Vagina (tissue), 2 donors: Measurements from ENCODE around the gene CNTN5. TPM values are rescaled to one million over a fixed set of nuclear protein-coding genes. Genes with fewer than 3 reads are reported as not detected.
A peak's percentile ranks its signal among the peaks of the same experiment; 100 is the strongest.

Experiments used
- DNase-seq, 2 donors: peaks; one replicate each; pipeline ENCODE4 v3.0.0-alpha.2; 2017; ENCODE audit errors: extremely low spot score in 2 of 2
- H3K27ac ChIP-seq: fragments of 200-600 bp; sonication (generic); one replicate; pipeline ENCODE4 v1.5.1; 2019
- H3K27me3 ChIP-seq: fragments of 200-600 bp; sonication (generic); one replicate; pipeline ENCODE4 v1.5.1; 2019
- H3K36me3 ChIP-seq, 2 donors: fragments of 200-600 bp; sonication (generic); one replicate each; pipeline ENCODE4 v1.5.1; 2017 to 2019
- H3K4me1 ChIP-seq: fragments of 200-600 bp; sonication (generic); one replicate; pipeline ENCODE4 v1.5.1; 2019
- H3K4me3 ChIP-seq, 2 donors: fragments of 200-600 bp; sonication (generic); 1 replicate in 1 of 2; 2 replicates in 1 of 2; pipeline ENCODE4 v1.5.1; 2016 to 2019
- H3K9me3 ChIP-seq: fragments of 200-600 bp; sonication (generic); one replicate; pipeline ENCODE4 v1.5.1; 2019
- POLR2A ChIP-seq, 2 donors: fragments of 450-650 bp; IDR thresholded peaks; one replicate each; pipeline ENCODE4 v1.6.1; 2017; ENCODE audit warnings: antibody characterized with exemption in 2 of 2, mild to moderate bottlenecking in 2 of 2, moderate library complexity in 2 of 2
- POLR2AphosphoS5 ChIP-seq, 2 donors: sonication (generic); formaldehyde crosslinking; IDR thresholded peaks; one replicate each; pipeline ENCODE4 v1.9.0; 2017; ENCODE audit warnings: antibody characterized with exemption in 2 of 2, mild to moderate bottlenecking in 2 of 2, low read depth in 1 of 2; ENCODE audit not compliant: insufficient read depth in 1 of 2
- intact Hi-C: fragments of 100-400 bp; cut with DNase I; formaldehyde crosslinking; loops from one replicate; pipeline ENCODE4 v1.15.1; 2023
- total RNA-seq: library from RNA; depleted of rRNA; stranded (reverse); fragments of >200 nt; gene quantifications from one replicate; pipeline ENCODE4 v1.2.3, GENCODE V29; 2016
- TF ChIP-seq, protein P1 (sequence below), 3 experiments: fragments of 450-650 bp in 2 of 3; fragments of 200-600 bp in 1 of 3; sonication (generic) in 1 of 3; IDR thresholded peaks; one replicate each; pipeline ENCODE4 v1.5.1; 2017 to 2019; ENCODE audit warnings: antibody characterized with exemption in 3 of 3, mild to moderate bottlenecking in 2 of 3, moderate library complexity in 2 of 3

CNTN5 gene
- total RNA-seq, result 0.25 TPM

DNA sequence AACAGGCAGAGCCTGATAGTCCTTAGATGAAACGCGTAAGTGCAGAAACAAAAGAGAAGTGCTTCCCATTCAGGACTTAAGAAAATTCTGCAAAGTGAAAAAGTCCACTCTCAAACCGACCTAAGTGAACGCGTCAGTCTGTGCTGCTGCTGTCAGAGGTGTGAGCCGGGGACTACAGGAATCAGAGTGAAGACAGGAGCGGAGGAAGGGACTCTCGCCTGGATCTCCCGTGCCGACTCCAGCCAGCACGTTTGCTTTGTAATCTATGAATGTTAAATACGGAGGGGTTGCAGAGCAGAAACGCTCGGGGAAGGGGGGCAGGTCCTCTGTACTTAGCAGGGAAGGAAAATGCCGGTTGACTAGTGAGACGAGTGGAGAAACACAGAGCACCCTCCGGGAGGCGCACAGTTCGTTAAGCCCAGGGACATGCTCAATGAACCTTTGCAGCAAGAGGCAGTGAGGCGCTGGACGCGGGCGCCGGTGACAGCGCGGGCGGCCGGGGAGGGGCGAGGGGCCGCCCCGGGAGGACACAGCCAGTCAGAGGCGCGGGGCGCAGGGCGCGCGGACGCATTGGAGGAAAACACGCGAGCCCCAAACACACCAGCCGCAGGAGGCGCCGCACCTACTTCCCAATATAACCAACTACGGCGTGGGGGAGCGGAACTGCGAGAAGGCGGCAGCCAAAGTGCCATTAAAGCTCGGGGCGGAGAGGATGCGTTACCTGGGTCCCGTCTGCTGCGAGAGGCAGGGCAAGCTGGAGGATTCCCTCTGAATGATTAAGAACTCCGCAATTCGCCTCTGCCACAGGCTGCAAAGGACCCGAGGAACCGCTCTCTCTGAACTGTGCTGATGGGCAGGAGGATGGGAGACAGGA is at the start of gene CNTN5:
CNTN5 (plus strand) TSS at position 598 of the 874 bp plus-strand sequence.
- Histone ChIP-seq H3K9me3 (no peaks in the 10 kb centered on the region), H3K4me3 (peak within 1 kb of the TSS; percentile 27 to 45), H3K36me3 (no peaks in the 10 kb centered on the region), H3K27ac (no peak within 1 kb of the TSS), H3K4me1 (peaks cover 26% of the 10 kb centered on the region), H3K27me3 (no peaks in the 10 kb centered on the region)
- TF ChIP-seq, protein P1, sequence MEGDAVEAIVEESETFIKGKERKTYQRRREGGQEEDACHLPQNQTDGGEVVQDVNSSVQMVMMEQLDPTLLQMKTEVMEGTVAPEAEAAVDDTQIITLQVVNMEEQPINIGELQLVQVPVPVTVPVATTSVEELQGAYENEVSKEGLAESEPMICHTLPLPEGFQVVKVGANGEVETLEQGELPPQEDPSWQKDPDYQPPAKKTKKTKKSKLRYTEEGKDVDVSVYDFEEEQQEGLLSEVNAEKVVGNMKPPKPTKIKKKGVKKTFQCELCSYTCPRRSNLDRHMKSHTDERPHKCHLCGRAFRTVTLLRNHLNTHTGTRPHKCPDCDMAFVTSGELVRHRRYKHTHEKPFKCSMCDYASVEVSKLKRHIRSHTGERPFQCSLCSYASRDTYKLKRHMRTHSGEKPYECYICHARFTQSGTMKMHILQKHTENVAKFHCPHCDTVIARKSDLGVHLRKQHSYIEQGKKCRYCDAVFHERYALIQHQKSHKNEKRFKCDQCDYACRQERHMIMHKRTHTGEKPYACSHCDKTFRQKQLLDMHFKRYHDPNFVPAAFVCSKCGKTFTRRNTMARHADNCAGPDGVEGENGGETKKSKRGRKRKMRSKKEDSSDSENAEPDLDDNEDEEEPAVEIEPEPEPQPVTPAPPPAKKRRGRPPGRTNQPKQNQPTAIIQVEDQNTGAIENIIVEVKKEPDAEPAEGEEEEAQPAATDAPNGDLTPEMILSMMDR (IDR thresholded peaks at IDR 0.05), result no peak
- TF ChIP-seq POLR2A (IDR thresholded peaks at IDR 0.05) (no peak), POLR2AphosphoS5 (IDR thresholded peaks at IDR 0.05; ENCODE audit: insufficient read depth in 1 of 2, low read depth in 1 of 2) (no peak)
- intact Hi-C loops, result no loop called here
- DNase-seq, result no peak

DNA sequence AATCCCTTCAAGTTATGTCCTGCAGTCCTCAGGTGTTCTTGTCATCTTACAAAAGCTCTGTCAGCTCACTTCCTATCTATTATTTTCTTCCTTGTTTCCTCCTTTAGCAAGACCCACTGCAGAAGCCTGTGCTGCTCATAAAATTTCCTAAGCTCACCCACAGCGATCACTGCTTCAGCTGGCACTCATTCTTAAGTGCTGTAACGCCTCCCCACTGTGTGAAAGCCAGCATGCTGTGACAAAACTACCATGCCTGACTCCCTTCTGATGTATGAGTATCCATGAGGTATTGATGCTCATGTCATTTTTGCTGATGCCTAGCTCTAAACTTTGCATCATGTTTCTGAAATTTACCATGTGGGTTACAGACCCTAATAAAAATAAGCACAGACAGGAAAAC is 41.5 kb upstream of the CNTN5 start:
- DNase-seq, result no peak
- H3K9me3 ChIP-seq, result no peaks in the 10 kb centered on the region
- intact Hi-C loops, result no loop called here
- H3K4me3 ChIP-seq, result no peak overlapping the region
- no peaks in the 10 kb centered on the region for H3K4me1 ChIP-seq
- no peak overlapping the region for H3K27ac ChIP-seq
- no peaks in the 10 kb centered on the region for H3K27me3 ChIP-seq
- no peaks in the 10 kb centered on the region for H3K36me3 ChIP-seq
- TF ChIP-seq, protein P1 (IDR thresholded peaks at IDR 0.05), result no peak
- TF ChIP-seq POLR2AphosphoS5 (IDR thresholded peaks at IDR 0.05; ENCODE audit: insufficient read depth in 1 of 2, low read depth in 1 of 2) (no peak), POLR2A (IDR thresholded peaks at IDR 0.05) (no peak)

DNA sequence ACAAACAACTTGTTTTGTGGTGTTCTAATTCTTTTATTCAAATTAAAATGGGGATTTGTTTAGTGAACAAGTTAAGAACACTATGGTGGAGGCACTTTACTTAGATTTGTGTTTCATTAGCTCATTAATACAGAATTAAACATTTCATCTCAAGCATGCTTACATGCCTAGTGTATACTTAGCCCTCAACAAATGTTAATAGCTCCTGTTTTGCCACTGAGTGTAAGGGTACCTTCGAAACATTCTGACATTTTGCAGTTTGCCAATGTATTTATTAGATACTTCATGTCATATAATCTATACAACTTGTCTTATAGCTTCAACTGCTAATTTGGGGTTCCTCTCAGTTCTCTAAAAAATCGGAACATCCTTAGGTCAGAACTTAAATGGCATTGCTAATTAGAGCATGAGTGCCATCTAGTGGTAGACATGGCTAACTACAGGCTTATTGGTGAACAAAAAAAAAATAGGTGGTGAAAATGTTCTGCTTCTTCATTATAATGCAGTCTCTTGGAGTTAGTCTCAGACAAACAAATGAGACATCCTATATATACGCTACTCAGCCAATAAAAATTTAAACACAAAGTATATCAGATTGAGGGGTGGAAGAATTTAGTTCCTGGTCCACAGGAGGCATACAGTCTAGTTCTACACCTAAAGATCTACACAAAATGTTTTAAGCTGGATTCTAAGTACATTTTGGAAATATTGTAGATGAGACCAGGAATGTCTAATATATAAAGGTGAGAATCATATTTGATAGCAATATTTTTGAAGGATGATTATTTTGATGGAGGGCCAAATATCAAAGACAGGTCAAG is 4.9 kb upstream of the CNTN5 start:
- Histone ChIP-seq H3K36me3 (no peaks in the 10 kb centered on the region), H3K27me3 (no peaks in the 10 kb centered on the region), H3K9me3 (no peaks in the 10 kb centered on the region), H3K27ac (no peak overlapping the region), H3K4me1 (peaks cover 18% of the 10 kb centered on the region), H3K4me3 (no peak overlapping the region)
- intact Hi-C loops, result no loop called here
- DNase-seq, result no peak
- TF ChIP-seq, protein P1 (IDR thresholded peaks at IDR 0.05), result peak; percentile 47 to 67 (median 53)
- TF ChIP-seq POLR2AphosphoS5 (IDR thresholded peaks at IDR 0.05; ENCODE audit: insufficient read depth in 1 of 2, low read depth in 1 of 2), result no peak

DNA sequence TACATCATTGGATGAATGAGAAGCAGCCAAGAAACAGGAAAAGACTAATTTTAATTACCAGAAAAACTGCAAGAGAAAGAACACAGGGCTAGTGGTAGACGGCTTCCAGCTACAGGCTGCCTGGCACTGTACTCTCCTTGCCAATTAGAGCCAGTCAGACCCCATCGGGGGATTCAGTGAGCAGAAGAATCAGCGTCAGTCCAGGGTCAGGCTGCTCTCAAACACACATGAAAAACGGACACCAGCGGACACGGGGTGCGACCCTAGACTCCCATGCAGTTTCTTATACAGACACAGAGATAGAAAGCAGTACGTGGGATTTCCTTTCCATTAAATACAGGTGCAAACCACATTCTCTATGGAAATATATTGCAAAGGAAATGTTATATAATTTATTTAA is 1.1 kb upstream of the CNTN5 start:
- H3K36me3 ChIP-seq, result no peaks in the 10 kb centered on the region
- no peak overlapping the region for H3K27ac ChIP-seq
- H3K4me1 ChIP-seq, result peaks cover 26% of the 10 kb centered on the region
- intact Hi-C loops, result no loop called here
- TF ChIP-seq, protein P1 (IDR thresholded peaks at IDR 0.05), result no peak
- TF ChIP-seq POLR2AphosphoS5 (IDR thresholded peaks at IDR 0.05; ENCODE audit: insufficient read depth in 1 of 2, low read depth in 1 of 2) (no peak), POLR2A (IDR thresholded peaks at IDR 0.05) (no peak)
- H3K9me3 ChIP-seq, result no peaks in the 10 kb centered on the region
- no peaks in the 10 kb centered on the region for H3K27me3 ChIP-seq
- DNase-seq, result no peak
- peak overlapping the region in 1 of 2 donors; percentile 4 for H3K4me3 ChIP-seq
